C4-2B (cell line): ENCODE results near the gene IL17F.

ENCODE experiments used
- CTCF ChIP-seq: fragments of 450-650 bp; conservative IDR thresholded peaks from 2 replicates; pipeline ENCODE4 v1.5.1; 2017; ENCODE audit warnings: mild to moderate bottlenecking
- ZFX ChIP-seq: fragments of 450-650 bp; IDR thresholded peaks from 2 replicates; pipeline ENCODE4 v1.6.1; 2017

- TF ChIP-seq CTCF, result no peak
- TF ChIP-seq ZFX, result no peak
Observed at GRCh38 chr6:52190409-52190808, 53.9 kb downstream of the IL17F start.
